Neural crest cell (in vitro differentiated cells): ENCODE measurements around the gene CACNG7. TPM values are rescaled to one million over a fixed set of nuclear protein-coding genes. Genes with fewer than 3 reads are reported as not detected.
A peak's percentile ranks its signal among the peaks of the same experiment; 100 is the strongest.

Experiments
- DNase-seq: peaks from one replicate; pipeline ENCODE4 v3.0.0; 2021; ENCODE audit warnings: low read depth, mixed read lengths, low spot score
- H3K27ac Mint-ChIP-seq: one replicate; pipeline ENCODE4 v1.8.0; 2021; ENCODE audit warnings: mild to moderate bottlenecking, mixed read lengths; ENCODE audit not compliant: unreplicated experiment
- H3K27me3 Mint-ChIP-seq: 2 replicates; pipeline ENCODE4 v1.8.0; 2021; ENCODE audit warnings: low read depth, mild to moderate bottlenecking, mixed read lengths
- H3K36me3 Mint-ChIP-seq: 2 replicates; pipeline ENCODE4 v1.8.0; 2021; ENCODE audit warnings: low read depth, mild to moderate bottlenecking, mixed read lengths
- H3K4me1 Mint-ChIP-seq: 2 replicates; pipeline ENCODE4 v1.8.0; 2021; ENCODE audit warnings: mixed read lengths
- H3K4me3 Mint-ChIP-seq: one replicate; pipeline ENCODE4 v1.8.0; 2021; ENCODE audit warnings: mild to moderate bottlenecking, mixed read lengths
- H3K9me3 Mint-ChIP-seq: 2 replicates; pipeline ENCODE4 v1.8.0; 2021; ENCODE audit warnings: mixed read lengths
- CTCF ChIP-seq: fragments of 200-600 bp; sonication (generic); conservative IDR thresholded peaks from 2 replicates; pipeline ENCODE4 v1.5.0; 2021; ENCODE audit warnings: antibody characterized with exemption, mild to moderate bottlenecking
- total RNA-seq: library from RNA; stranded (reverse); gene quantifications from 2 replicates; pipeline ENCODE4 v1.2.1, GENCODE V29; 2021

Gene CACNG7
- total RNA-seq, 1 donor from 2014 or later = 25.3 TPM

- H3K27ac Mint-ChIP-seq = no peak overlapping the region
Measured at GRCh38 chr19:53977991-53978731, 69.1 kb downstream of the CACNG7 start.

GRCh38 chr19:53978975-53979801, 70.1 kb downstream of the CACNG7 start:
- Mint-ChIP-seq H3K27ac (no peak overlapping the region), H3K4me3 (peak overlapping the region; percentile 91), H3K9me3 (peaks cover 6% of the 10 kb centered on the region), H3K27me3 (peaks cover 62% of the 10 kb centered on the region), H3K4me1 (peaks cover 31% of the 10 kb centered on the region), H3K36me3 (no peaks in the 10 kb centered on the region)
- TF ChIP-seq CTCF = no peak
- no peak for DNase-seq

More at GRCh38 chr19:53977991-53978731, 69.1 kb downstream of the CACNG7 start:
- DNase-seq = peak; percentile 70
- H3K9me3 Mint-ChIP-seq = peaks cover 6% of the 10 kb centered on the region
- H3K4me1 Mint-ChIP-seq = peaks cover 31% of the 10 kb centered on the region
- H3K27me3 Mint-ChIP-seq = peaks cover 66% of the 10 kb centered on the region
- no peak for TF ChIP-seq CTCF
- H3K4me3 Mint-ChIP-seq = peak overlapping the region; percentile 75
- no peaks in the 10 kb centered on the region for H3K36me3 Mint-ChIP-seq

- H3K36me3 Mint-ChIP-seq = no peaks in the 10 kb centered on the region
- DNase-seq = no peak
- no peak for TF ChIP-seq CTCF
Measured at GRCh38 chr19:53980539-53981375, 71.7 kb downstream of the CACNG7 start.

GRCh38 chr19:53981376-53981951, 72.4 kb downstream of the CACNG7 start:
- TF ChIP-seq CTCF = no peak
- no peak overlapping the region for H3K27ac Mint-ChIP-seq
- H3K9me3 Mint-ChIP-seq = peaks cover 6% of the 10 kb centered on the region
- H3K36me3 Mint-ChIP-seq = no peaks in the 10 kb centered on the region
- peaks cover 49% of the 10 kb centered on the region for H3K27me3 Mint-ChIP-seq
- H3K4me1 Mint-ChIP-seq = peaks cover 31% of the 10 kb centered on the region
- peak overlapping the region; percentile 91 for H3K4me3 Mint-ChIP-seq
- DNase-seq = no peak

More at GRCh38 chr19:53980539-53981375, 71.7 kb downstream of the CACNG7 start:
- Mint-ChIP-seq H3K4me1 (peaks cover 31% of the 10 kb centered on the region), H3K27ac (no peak overlapping the region), H3K4me3 (peak overlapping the region; percentile 91), H3K27me3 (peaks cover 54% of the 10 kb centered on the region), H3K9me3 (peaks cover 6% of the 10 kb centered on the region)

GRCh38 chr19:53982001-53982451, 72.9 kb downstream of the CACNG7 start:
- peaks cover 31% of the 10 kb centered on the region for H3K4me1 Mint-ChIP-seq
- no peak overlapping the region for H3K27ac Mint-ChIP-seq
- peaks cover 48% of the 10 kb centered on the region for H3K27me3 Mint-ChIP-seq
- no peak for TF ChIP-seq CTCF
- H3K4me3 Mint-ChIP-seq = peak overlapping the region; percentile 54
- DNase-seq = no peak
- H3K36me3 Mint-ChIP-seq = no peaks in the 10 kb centered on the region
- peaks cover 6% of the 10 kb centered on the region for H3K9me3 Mint-ChIP-seq
